Activated naive CD4-positive, alpha-beta T cell treated with anti-CD3 and anti-CD28 coated beads for 36 hours (primary cell): Measurements from ENCODE around the gene R3HCC1L. TPM values are rescaled to one million over a fixed set of nuclear protein-coding genes. Genes with fewer than 3 reads are reported as not detected.

ENCODE experiments used
- CTCF ChIA-PET: fragments of 350-600 bp; sonication (Branson Sonifier 250); formaldehyde crosslinking; loops from one replicate; lab custom pipeline; 2021; ENCODE audit warnings: antibody characterized with exemption; lab: Charles Lee
- DNase-seq: peaks from one replicate; pipeline ENCODE4 v3.0.0-alpha.2; 2020
- H3K27ac Mint-ChIP-seq: one replicate; pipeline ENCODE4 v1.8.0; 2021; ENCODE audit warnings: mild to moderate bottlenecking, mixed read lengths
- H3K27me3 Mint-ChIP-seq: one replicate; pipeline ENCODE4 v1.8.0; 2021; ENCODE audit warnings: low read depth, mixed read lengths
- H3K36me3 Mint-ChIP-seq: one replicate; pipeline ENCODE4 v1.8.0; 2021; ENCODE audit warnings: low read depth, mixed read lengths
- H3K4me1 Mint-ChIP-seq: one replicate; pipeline ENCODE4 v1.8.0; 2021; ENCODE audit warnings: low read depth, mixed read lengths
- H3K4me3 Mint-ChIP-seq: one replicate; pipeline ENCODE4 v1.8.0; 2021; ENCODE audit warnings: mild to moderate bottlenecking, moderate library complexity, mixed read lengths
- H3K9me3 Mint-ChIP-seq: one replicate; pipeline ENCODE4 v1.8.0; 2021; ENCODE audit warnings: mixed read lengths
- intact Hi-C: fragments of 100-400 bp; cut with micrococcal nuclease; formaldehyde crosslinking; loops from one replicate; pipeline ENCODE4 v1.15.1; 2023
- total RNA-seq, 2 experiments: library from RNA; stranded (reverse); gene quantifications; one replicate each; pipeline ENCODE4 v1.2.3, GENCODE V29; 2021

R3HCC1L gene
- total RNA-seq, 2 experiments from 2014 or later: 13.4 to 13.6 TPM

DNA sequence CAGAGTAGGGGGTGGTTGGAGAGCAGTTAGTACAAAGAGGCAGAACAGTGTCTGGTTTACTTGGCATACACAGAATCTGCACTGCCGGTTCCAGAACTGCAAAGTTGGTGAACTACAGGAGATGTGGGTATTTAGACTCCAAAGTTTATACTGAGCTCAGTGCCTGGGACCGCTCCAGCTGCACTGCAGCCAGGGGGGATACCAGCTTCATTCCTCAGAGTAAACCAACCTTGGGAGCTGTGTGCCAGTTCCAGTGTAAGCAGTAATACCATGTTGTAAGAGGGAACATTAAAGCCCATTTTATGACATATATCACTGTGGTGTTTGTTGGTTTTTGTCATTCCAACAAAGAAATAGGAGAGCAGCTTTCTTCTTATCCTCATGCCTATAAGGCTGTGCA, 110.1 kb downstream of the R3HCC1L start:
- peak overlapping the region; percentile 19 for H3K27ac Mint-ChIP-seq
- H3K9me3 Mint-ChIP-seq: no peaks in the 10 kb centered on the region
- DNase-seq: no peak
- no peak overlapping the region for H3K4me3 Mint-ChIP-seq
- H3K36me3 Mint-ChIP-seq: peaks cover 20% of the 10 kb centered on the region
- intact Hi-C loops: loop anchor here (10.0 kb wide), 1 partner anchor 420 kb away; no protein-coding TSS in a partner anchor
- CTCF ChIA-PET: interaction anchor here (0.9 kb wide), 1 partner anchor 199 kb away, joined by 9 read pairs; no protein-coding TSS in a partner anchor
- no peaks in the 10 kb centered on the region for H3K4me1 Mint-ChIP-seq
- H3K27me3 Mint-ChIP-seq: no peaks in the 10 kb centered on the region

DNA sequence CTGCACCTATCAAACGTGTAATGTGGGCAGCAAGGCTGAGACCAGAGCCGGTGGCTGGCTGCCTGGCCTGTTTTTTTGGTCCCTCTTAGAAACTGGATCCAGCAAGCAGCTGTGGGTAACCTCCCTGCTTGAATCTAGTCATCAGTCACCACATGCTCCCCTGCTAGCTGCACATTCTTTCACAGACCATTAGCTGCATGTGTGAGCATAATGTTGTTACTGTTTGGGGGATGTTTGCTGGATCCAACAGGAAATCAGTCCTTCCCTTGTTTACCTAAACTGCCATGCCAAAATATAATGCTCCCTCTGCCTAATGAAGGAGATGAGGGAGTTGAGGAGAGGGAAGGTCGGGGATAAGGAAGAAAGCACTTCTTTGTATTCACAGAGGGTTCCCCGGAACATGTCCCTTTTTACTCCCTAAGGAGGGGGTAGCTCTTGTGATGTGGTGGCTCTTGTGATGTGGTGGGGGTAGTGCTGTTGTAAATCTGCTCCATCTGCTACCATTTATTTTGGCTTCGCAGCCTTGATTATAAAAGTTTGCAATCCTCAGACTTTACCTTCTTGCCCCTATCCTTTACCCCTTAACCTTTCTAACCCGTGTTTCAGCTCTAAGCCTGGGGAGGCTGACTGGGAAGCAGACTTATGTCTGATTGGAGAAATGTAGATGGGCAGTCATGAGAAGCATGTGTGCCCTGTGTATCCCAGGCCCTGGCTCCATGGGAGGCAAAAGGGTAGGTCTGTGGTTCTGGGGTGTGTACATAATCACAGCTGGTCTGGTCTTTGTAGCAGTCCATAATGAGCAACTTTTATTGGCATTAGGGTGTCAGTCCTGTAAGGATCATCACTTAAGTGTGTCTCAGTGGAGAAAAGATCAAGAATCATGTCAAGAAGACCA, 112.7 kb downstream of the R3HCC1L start:
- Mint-ChIP-seq H3K27ac (no peak overlapping the region), H3K9me3 (no peaks in the 10 kb centered on the region), H3K4me1 (no peaks in the 10 kb centered on the region), H3K4me3 (no peak overlapping the region), H3K27me3 (no peaks in the 10 kb centered on the region), H3K36me3 (peaks cover 21% of the 10 kb centered on the region)
- intact Hi-C loops: loop anchor here (10.0 kb wide), 1 partner anchor 418 kb away; no protein-coding TSS in a partner anchor
- CTCF ChIA-PET: no interaction called here
- no peak for DNase-seq

DNA sequence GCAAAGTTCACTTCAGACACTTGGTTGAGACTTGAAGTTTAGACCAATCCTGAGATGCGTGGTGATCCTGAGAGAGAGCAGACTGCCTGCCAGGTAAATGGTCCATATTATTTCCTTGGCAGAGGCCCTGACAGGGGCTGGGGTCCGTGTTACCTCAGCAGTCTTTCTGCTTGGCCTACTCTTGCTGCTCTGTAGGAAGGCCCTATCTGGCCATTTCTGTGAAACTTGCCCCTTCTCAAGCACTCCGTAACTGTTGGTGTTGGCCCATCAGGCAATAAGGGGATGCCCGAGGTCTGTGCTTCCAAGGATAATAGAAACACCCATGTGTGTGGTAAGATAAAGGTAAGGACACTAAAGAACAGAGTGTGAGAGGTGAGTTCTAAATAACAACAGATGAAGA, 113.6 kb downstream of the R3HCC1L start:
- no peak overlapping the region for H3K27ac Mint-ChIP-seq
- H3K4me1 Mint-ChIP-seq: no peaks in the 10 kb centered on the region
- intact Hi-C loops: loop anchor here (10.0 kb wide), 1 partner anchor 417 kb away; no protein-coding TSS in a partner anchor
- CTCF ChIA-PET: interaction anchor here (1.0 kb wide), 1 partner anchor 10 kb away, joined by 3 read pairs; no protein-coding TSS in a partner anchor
- H3K9me3 Mint-ChIP-seq: no peaks in the 10 kb centered on the region
- H3K27me3 Mint-ChIP-seq: no peaks in the 10 kb centered on the region
- DNase-seq: no peak
- peaks cover 18% of the 10 kb centered on the region for H3K36me3 Mint-ChIP-seq
- no peak overlapping the region for H3K4me3 Mint-ChIP-seq

DNA sequence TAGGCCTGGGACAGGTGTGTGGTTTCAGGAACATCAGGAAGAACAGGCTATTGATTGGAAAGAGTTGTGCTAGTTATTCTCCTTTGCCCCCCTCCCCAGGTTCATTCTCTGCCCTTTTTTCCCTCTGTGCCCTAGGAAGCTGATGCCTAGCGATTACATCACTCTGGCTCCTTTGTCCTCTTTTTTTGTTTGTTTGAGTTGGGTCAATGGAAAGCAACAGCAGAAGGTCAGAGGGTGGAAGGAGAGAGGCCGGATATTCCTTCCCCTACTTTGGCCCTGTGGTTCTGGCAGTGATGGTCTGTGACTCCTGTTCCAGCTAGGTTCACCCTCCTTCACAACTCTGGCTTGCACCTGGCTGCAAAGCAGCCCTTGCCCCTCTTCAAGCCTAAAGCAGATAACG, 114.7 kb downstream of the R3HCC1L start:
- intact Hi-C loops: loop anchor here (10.0 kb wide), 1 partner anchor 416 kb away; no protein-coding TSS in a partner anchor
- H3K36me3 Mint-ChIP-seq: peaks cover 14% of the 10 kb centered on the region
- no peak overlapping the region for H3K4me3 Mint-ChIP-seq
- DNase-seq: no peak
- no peaks in the 10 kb centered on the region for H3K27me3 Mint-ChIP-seq
- CTCF ChIA-PET: interaction anchor here (0.9 to 1.0 kb wide), 2 partner anchors 11 to 79 kb away, joined by 3 read pairs; no protein-coding TSS in a partner anchor
- no peak overlapping the region for H3K27ac Mint-ChIP-seq
- H3K4me1 Mint-ChIP-seq: no peaks in the 10 kb centered on the region
- no peaks in the 10 kb centered on the region for H3K9me3 Mint-ChIP-seq

DNA sequence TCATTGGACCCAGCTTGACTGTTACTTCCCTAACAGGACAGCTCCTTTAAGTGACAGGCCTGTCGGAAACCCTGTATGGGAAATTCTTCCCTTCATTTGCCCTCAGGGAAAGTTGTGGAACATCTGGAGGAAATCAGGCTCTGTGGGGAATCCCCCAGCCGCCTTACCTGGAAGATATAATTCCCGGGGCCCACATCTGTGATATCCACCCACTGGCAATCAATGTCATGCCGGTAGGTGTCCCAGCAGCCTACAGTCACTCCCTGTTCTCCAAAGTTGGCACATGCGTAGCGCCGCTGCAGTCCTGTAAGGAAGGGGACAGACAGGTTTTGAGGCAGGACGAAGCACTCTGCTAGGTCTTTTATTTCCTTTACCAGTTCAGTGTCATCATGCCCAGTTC, 116.9 kb downstream of the R3HCC1L start:
- Mint-ChIP-seq H3K4me3 (no peak overlapping the region), H3K27ac (no peak overlapping the region), H3K27me3 (no peaks in the 10 kb centered on the region), H3K36me3 (peaks cover 3% of the 10 kb centered on the region), H3K9me3 (no peaks in the 10 kb centered on the region), H3K4me1 (no peaks in the 10 kb centered on the region)
- no peak for DNase-seq
- CTCF ChIA-PET: no interaction called here
- intact Hi-C loops: no loop called here

DNA sequence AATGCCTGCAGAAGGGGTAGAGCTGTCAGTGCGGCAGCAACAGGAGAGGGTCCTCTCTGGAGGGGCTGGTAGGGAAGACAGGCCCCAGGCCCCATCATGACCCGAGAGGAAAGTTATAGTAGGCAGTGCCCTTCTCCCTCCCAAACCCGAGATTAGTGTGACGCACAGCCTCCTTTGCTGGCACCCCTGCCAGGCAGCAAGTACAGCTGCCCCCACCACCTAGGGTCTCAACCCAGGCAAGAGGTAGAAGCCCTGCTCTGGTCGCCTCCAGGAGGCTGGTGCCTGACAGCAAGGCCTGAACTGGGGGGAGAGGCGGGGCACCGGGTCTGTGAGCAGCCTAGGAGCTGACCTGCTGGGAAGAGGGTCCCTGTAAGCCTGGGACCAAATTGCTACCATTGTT, 118.0 kb downstream of the R3HCC1L start:
- no peak overlapping the region for H3K27ac Mint-ChIP-seq
- intact Hi-C loops: no loop called here
- DNase-seq: no peak
- CTCF ChIA-PET: no interaction called here
- no peak overlapping the region for H3K4me3 Mint-ChIP-seq
- peaks cover 3% of the 10 kb centered on the region for H3K36me3 Mint-ChIP-seq
- H3K4me1 Mint-ChIP-seq: no peaks in the 10 kb centered on the region
- no peaks in the 10 kb centered on the region for H3K27me3 Mint-ChIP-seq
- H3K9me3 Mint-ChIP-seq: no peaks in the 10 kb centered on the region

DNA sequence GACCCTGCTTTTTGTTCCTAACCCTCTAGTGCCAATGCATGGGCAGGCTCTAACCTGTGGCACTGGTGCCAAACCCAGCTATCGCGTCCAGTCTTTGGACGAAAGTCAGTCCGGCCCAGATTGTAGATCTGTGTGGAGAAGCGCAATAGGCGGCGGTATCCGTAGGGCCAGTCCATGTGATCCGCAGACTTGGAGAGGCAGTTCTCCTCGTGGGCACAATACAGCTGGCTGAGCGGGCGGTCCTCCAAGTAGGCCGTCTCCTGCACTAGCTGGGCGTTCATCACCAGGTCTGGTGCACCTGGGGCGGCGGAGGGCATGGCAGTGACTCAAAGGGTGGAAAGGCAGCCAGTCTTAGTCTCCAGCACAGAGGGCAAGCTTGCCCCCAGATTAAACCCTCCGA, 119.0 kb downstream of the R3HCC1L start:
- intact Hi-C loops: no loop called here
- Mint-ChIP-seq H3K36me3 (peaks cover 3% of the 10 kb centered on the region), H3K4me1 (no peaks in the 10 kb centered on the region), H3K27me3 (no peaks in the 10 kb centered on the region), H3K27ac (no peak overlapping the region), H3K4me3 (no peak overlapping the region), H3K9me3 (no peaks in the 10 kb centered on the region)
- CTCF ChIA-PET: no interaction called here
- DNase-seq: no peak

DNA sequence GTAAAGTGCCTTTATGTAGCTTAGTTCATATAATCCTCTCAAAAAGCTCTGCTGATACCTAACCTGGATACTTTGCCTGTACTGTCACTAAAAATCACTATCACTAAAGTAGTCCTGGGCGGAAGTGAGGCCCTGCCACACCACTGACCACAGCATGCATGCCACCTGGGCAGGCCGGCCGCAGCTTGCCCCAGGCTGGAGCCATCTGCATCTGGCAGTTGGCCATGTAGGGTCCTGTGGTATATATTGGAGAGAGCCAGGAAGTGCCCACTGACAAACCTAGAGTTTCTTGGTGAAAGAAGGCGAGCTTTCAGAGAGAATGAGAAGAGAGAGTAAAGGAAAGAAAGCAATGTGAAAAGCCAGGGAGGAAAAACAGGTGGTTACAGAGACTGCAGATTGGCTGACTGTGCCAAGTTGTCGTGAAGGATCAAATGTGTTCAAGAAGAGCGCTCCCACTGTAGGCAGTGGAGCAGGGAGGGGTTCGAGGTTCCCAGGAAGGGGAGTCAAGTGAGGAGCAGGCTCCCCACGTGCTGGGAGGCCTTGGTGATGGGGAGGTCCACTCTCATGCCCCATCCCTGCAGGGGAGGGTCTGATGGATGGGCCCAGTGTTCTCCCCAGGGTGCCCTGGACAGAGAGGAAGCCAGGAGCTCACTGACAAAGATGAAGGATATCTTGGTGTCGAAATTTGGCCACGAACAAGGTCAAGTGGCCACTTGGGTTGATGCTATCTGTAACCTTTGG, 119.9 kb downstream of the R3HCC1L start:
- Mint-ChIP-seq H3K27me3 (no peaks in the 10 kb centered on the region), H3K9me3 (no peaks in the 10 kb centered on the region), H3K27ac (no peak overlapping the region), H3K36me3 (peaks cover 3% of the 10 kb centered on the region), H3K4me1 (no peaks in the 10 kb centered on the region), H3K4me3 (no peak overlapping the region)
- CTCF ChIA-PET: no interaction called here
- no peak for DNase-seq
- intact Hi-C loops: no loop called here

DNA sequence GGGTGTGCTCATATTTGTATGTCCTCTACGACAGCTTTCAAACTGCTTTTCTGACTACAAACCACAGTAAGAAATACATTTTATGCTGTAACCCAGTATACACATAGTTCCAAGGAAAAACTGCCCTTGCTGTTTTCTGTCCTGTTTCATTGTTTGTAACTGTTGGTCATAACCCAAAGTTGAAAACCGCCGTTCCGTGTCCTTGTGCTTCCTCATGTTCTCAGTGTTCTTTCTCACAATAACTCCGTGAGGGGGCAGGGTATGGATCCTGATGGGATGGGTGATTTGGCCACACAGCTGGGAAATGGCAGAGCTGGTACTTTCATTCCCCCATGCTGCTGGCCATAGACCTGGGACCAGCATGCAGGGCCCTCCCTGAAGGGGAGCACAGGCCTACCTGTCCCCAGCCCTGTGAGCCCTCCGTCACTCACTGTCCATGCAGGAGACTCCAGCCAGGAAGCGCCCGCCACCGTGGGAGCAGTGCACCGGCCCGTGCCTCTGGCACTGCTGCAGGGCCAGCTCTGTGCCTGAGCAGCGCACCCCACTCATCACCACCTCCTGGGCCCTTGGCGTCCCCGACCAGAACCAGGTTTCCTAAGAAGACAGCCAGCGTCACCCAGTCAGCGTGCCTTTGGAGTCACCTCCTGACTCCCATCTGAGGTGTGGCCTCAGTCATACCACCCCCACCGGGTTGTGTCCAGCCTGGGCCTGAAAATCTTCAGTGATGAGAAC, 120.9 kb downstream of the R3HCC1L start:
- no peak for DNase-seq
- no peak overlapping the region for H3K4me3 Mint-ChIP-seq
- no peaks in the 10 kb centered on the region for H3K36me3 Mint-ChIP-seq
- intact Hi-C loops: no loop called here
- no peaks in the 10 kb centered on the region for H3K4me1 Mint-ChIP-seq
- no peak overlapping the region for H3K27ac Mint-ChIP-seq
- no peaks in the 10 kb centered on the region for H3K9me3 Mint-ChIP-seq
- no peaks in the 10 kb centered on the region for H3K27me3 Mint-ChIP-seq
- CTCF ChIA-PET: no interaction called here

DNA sequence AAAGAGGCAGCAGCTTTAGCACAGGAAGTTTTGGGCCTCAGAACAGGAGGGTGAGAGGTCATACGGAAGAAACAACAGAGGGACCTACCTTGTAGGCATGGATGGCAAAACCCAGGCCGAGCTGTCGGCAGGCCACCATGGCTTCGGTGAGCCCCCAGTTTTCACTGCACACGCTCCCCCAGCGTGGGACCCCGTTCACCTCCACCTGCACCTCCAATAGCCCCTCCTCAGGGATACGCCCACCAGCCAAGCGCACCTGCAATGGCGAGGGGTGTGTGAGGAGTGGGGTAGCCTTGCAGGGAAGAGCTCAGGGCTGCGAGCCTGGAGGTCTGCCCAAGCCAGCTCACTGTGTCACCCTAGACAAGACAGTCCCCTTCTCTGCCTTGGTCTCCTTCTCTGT, 122.2 kb downstream of the R3HCC1L start:
- no peak overlapping the region for H3K27ac Mint-ChIP-seq
- intact Hi-C loops: no loop called here
- no peak for DNase-seq
- H3K36me3 Mint-ChIP-seq: peaks cover 1% of the 10 kb centered on the region
- H3K9me3 Mint-ChIP-seq: no peaks in the 10 kb centered on the region
- H3K4me1 Mint-ChIP-seq: no peaks in the 10 kb centered on the region
- CTCF ChIA-PET: no interaction called here
- H3K4me3 Mint-ChIP-seq: no peak overlapping the region
- no peaks in the 10 kb centered on the region for H3K27me3 Mint-ChIP-seq

DNA sequence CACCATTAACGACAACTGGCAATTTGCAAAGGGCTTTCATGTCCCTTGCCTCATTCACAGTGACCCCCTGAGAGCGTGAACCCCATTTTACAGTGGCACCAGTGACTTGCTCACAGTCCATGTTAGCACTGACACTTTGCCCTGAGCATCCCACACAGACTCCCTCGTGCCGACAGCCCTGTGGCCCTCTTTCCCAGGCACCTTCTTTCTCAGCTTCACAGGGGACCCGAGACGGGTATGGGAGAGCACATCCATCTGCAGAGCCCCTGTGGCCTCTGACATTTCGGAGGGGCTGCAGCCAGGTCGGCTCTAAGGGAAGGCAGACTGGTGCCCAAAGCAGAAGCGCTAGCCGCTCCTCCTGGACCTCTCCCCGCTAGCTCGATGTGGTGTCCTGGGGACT, 122.7 kb downstream of the R3HCC1L start:
- Mint-ChIP-seq H3K27ac (no peak overlapping the region), H3K36me3 (peaks cover 1% of the 10 kb centered on the region), H3K4me3 (no peak overlapping the region), H3K9me3 (no peaks in the 10 kb centered on the region), H3K27me3 (no peaks in the 10 kb centered on the region), H3K4me1 (no peaks in the 10 kb centered on the region)
- no peak for DNase-seq
- CTCF ChIA-PET: no interaction called here
- intact Hi-C loops: no loop called here

DNA sequence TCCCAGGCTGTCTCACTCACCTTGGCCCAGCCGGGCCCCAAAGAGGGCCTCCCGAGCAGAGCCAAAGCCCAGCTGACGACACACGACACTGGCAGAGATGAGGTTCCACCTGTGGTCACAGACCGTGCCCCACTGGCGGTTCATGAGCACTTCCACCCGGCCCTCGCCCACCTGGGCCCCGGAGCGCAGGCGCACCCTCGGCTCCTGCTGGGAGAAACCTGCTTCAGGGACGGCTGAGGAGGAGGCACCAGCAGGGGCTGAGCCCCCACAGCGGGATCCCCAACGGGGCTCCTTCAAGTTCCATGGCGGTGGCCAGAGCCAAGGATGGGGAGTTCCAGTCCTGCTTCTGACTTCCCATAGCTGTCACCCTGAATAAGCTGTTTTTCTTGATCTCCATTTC, 123.5 kb downstream of the R3HCC1L start:
- CTCF ChIA-PET: no interaction called here
- intact Hi-C loops: no loop called here
- H3K27me3 Mint-ChIP-seq: no peaks in the 10 kb centered on the region
- H3K4me3 Mint-ChIP-seq: no peak overlapping the region
- H3K36me3 Mint-ChIP-seq: peaks cover 1% of the 10 kb centered on the region
- H3K9me3 Mint-ChIP-seq: no peaks in the 10 kb centered on the region
- H3K4me1 Mint-ChIP-seq: no peaks in the 10 kb centered on the region
- no peak overlapping the region for H3K27ac Mint-ChIP-seq
- DNase-seq: no peak
